K562 (cell line): ENCODE results near the gene OR52I1. TPM values are rescaled to one million over a fixed set of nuclear protein-coding genes. Genes with fewer than 3 reads are reported as not detected.

Experiments used
- ASH1L ChIP-seq: fragments of 450-650 bp; IDR thresholded peaks from 2 replicates; pipeline ENCODE4 v1.6.1; 2018; ENCODE audit warnings: borderline replicate concordance, mild to moderate bottlenecking, low read depth; ENCODE audit not compliant: partially characterized antibody
- CLOCK ChIP-seq: fragments of 250-450 bp; sonication (Bioruptor Pico); IDR thresholded peaks from 2 replicates; pipeline ENCODE4 v1.4.0; 2020; ENCODE audit warnings: mild to moderate bottlenecking, moderate library complexity, borderline replicate concordance
- EP400 ChIP-seq: fragments of 450-650 bp; IDR thresholded peaks from 2 replicates; pipeline ENCODE4 v1.6.1; 2017; ENCODE audit warnings: antibody characterized with exemption, mild to moderate bottlenecking, moderate library complexity
- FOXK2 ChIP-seq, 2 experiments: fragments of 450-650 bp; IDR thresholded peaks in 1 of 2; conservative IDR thresholded peaks in 1 of 2; 2 replicates each; pipeline ENCODE4 v1.6.1; 2016; ENCODE audit warnings: low read depth in 2 of 2, mild to moderate bottlenecking in 1 of 2
- HDAC8 ChIP-seq: fragments of 450-650 bp; IDR thresholded peaks from 2 replicates; pipeline ENCODE4 v1.6.1; 2016; ENCODE audit warnings: mild to moderate bottlenecking, missing genetic modification characterization, moderate library complexity, missing compliant biosample characterization
- MAZ ChIP-seq, 2 experiments: fragments of 450-650 bp in 1 of 2; sonication (generic) in 1 of 2; formaldehyde crosslinking; IDR thresholded peaks in 1 of 2; conservative IDR thresholded peaks in 1 of 2; 2 replicates each; pipeline versions ENCODE4 v1.4.0 to v1.5.0; 2020; ENCODE audit warnings: mild to moderate bottlenecking in 1 of 2, missing genetic modification reagents in 1 of 2
- MBD2 ChIP-seq: sonication (generic); IDR thresholded peaks from 2 replicates; pipeline ENCODE4 v1.6.1; 2016; ENCODE audit warnings: low read depth, borderline replicate concordance
- NFIC ChIP-seq: fragments of 450-650 bp; IDR thresholded peaks from 2 replicates; pipeline ENCODE4 v1.6.1; 2017; ENCODE audit warnings: mild to moderate bottlenecking, inconsistent platforms
- NKRF ChIP-seq: fragments of 450-650 bp; IDR thresholded peaks from 2 replicates; pipeline ENCODE4 v1.6.1; 2016; ENCODE audit warnings: borderline replicate concordance
- NR0B1 ChIP-seq: fragments of 450-650 bp; IDR thresholded peaks from one replicate; pipeline ENCODE4 v1.6.1; 2018; ENCODE audit warnings: mild to moderate bottlenecking, moderate library complexity; ENCODE audit not compliant: partially characterized antibody
- RBFOX2 ChIP-seq: fragments of 200-400 bp; formaldehyde crosslinking; IDR thresholded peaks from 2 replicates; pipeline ENCODE4 v1.6.1; 2017; ENCODE audit warnings: low read depth, mild to moderate bottlenecking, low read length, moderate library complexity
- ZNF384 ChIP-seq: IDR thresholded peaks from 2 replicates; pipeline ENCODE4 v1.6.1; 2012; ENCODE audit warnings: low read depth, low read length, improper control_type of control experiment
- polyA plus RNA-seq, 8 experiments: library from polyadenylated mRNA; depleted of rRNA in 4 of 8; stranded (reverse) in 5 of 8; unstranded in 3 of 8; fragments of >200 nt; fragmentation: Nextera tagmentation in 2 of 8; fragmentation: Illumina TruSeq in 1 of 8; extraction: Ambion mirVana in 2 of 8; extraction: Trizol in 1 of 8; gene quantifications; 2 replicates each; pipeline versions ENCODE4 v1.2.1 to v1.2.3, GENCODE V29; 2011 to 2014; ENCODE audit warnings: inconsistent platforms in 1 of 8, missing spikeins in 1 of 8
- total RNA-seq, 7 experiments: library from RNA; depleted of rRNA in 6 of 7; stranded (reverse); fragments of >200 nt in 6 of 7; fragmentation: Illumina TruSeq in 2 of 7; extraction: Trizol in 2 of 7; gene quantifications; 2 replicates each; pipeline versions ENCODE4 v1.2.1 to v1.2.3, GENCODE V29; 2011 to 2021; ENCODE audit warnings: low replicate concordance in 1 of 7
- TF ChIP-seq, protein P1 (sequence below), 2 experiments: IDR thresholded peaks; 2 replicates each; pipeline ENCODE4 v1.6.1; 2011; ENCODE audit warnings: borderline replicate concordance in 1 of 2, control low read depth in 1 of 2, low read depth in 1 of 2, low read length in 1 of 2, mild to moderate bottlenecking in 1 of 2, mixed read lengths in 1 of 2, moderate library complexity in 1 of 2; ENCODE audit not compliant: insufficient read depth in 1 of 2, insufficient read length in 1 of 2, poor library complexity in 1 of 2, severe bottlenecking in 1 of 2; ENCODE audit errors: extremely low read depth in 1 of 2
- TF ChIP-seq, protein P2 (sequence below): IDR thresholded peaks from 2 replicates; pipeline ENCODE4 v1.6.1; 2011; ENCODE audit warnings: borderline replicate concordance, low read depth, mild to moderate bottlenecking, moderate library complexity, low read length; ENCODE audit not compliant: insufficient read depth, poor library complexity, severe bottlenecking

Gene OR52I1
- total and polyA plus RNA-seq, 9 of the 15 experiments (the other 6 are each of a cell fraction or from before 2014, with no cell fraction given), result not detected

DNA sequence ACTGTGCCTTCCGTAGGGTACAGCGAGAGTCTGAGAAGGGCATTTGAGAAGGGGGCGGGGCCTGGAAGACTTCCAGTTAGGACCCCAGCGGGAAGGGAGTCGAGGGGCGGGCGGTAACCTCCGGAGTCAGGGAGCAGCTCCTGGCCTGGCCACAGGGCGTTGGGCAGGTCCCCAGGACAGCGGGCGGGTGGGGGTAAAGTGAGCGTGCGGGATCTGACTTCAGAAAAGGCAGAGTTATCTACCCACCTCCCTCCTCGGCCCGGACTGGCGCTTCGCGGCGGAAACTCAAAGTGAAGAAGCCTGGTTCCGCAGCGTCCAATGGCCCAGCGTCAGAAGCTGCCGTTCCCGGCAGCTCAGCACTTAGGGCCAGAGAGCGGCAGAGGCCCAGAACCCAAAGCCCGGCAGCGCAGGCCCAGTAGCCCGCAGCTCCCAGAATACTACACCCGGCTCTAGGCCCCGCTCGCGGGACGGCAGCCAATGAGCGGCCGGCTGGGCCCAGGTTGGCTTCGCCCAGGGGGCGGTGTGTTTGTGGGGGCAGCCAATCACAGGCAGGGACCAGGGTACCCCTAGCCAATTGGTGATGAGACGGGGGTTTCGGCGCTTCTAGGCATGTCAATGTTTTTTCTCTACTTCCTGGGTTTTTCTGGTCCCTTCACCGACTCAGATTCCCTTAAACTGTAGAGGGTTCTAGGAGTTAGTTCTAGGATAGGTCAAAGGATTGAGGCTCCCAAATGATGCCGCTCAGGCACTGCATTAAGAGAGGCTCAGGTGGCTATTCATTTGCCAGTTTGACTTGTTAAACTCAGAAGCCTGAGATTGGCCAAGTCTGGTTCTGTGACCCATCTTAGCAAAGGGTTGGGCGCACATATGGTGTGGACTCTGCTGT is 14.2 kb downstream of the OR52I1 start, which contains the start of gene TRIM68 (continued):
- TF ChIP-seq NKRF (no peak), FOXK2 (conservative IDR thresholded peaks at IDR 0.05 in 1 of 2, IDR thresholded peaks at IDR 0.05 in 1 of 2; ENCODE audit: low read depth in 2 of 2) (peak; percentile 37 to 40; a peak in 1 of 4 replicates), ZNF384 (peak; percentile 7; the same call in 1 of the 2 replicates), MAZ (CRISPR knock-in tag; conservative IDR thresholded peaks at IDR 0.05 in 1 of 2, IDR thresholded peaks at IDR 0.05 in 1 of 2) (peak; percentile 65 to 69; a peak in 3 of 4 replicates), RBFOX2 (peak; percentile 90), EP400 (0 out of 2 replicates have a peak, but pooled peaks have one; percentile 24), NFIC (peak; percentile 78), ASH1L (peak; percentile 93), NR0B1 (no peak), CLOCK (no peak), MBD2 (peak; percentile 95), HDAC8 (tag) (no peak)
- TF ChIP-seq, protein P1, sequence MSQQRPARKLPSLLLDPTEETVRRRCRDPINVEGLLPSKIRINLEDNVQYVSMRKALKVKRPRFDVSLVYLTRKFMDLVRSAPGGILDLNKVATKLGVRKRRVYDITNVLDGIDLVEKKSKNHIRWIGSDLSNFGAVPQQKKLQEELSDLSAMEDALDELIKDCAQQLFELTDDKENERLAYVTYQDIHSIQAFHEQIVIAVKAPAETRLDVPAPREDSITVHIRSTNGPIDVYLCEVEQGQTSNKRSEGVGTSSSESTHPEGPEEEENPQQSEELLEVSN (IDR thresholded peaks at IDR 0.05; ENCODE audit: borderline replicate concordance in 1 of 2, extremely low read depth in 1 of 2, insufficient read depth in 1 of 2, insufficient read length in 1 of 2, low read depth in 1 of 2, low read length in 1 of 2, poor library complexity in 1 of 2, severe bottlenecking in 1 of 2), result peak; percentile 25 to 38
- TF ChIP-seq, protein P2, sequence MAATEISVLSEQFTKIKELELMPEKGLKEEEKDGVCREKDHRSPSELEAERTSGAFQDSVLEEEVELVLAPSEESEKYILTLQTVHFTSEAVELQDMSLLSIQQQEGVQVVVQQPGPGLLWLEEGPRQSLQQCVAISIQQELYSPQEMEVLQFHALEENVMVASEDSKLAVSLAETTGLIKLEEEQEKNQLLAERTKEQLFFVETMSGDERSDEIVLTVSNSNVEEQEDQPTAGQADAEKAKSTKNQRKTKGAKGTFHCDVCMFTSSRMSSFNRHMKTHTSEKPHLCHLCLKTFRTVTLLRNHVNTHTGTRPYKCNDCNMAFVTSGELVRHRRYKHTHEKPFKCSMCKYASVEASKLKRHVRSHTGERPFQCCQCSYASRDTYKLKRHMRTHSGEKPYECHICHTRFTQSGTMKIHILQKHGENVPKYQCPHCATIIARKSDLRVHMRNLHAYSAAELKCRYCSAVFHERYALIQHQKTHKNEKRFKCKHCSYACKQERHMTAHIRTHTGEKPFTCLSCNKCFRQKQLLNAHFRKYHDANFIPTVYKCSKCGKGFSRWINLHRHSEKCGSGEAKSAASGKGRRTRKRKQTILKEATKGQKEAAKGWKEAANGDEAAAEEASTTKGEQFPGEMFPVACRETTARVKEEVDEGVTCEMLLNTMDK, result peak; percentile 6
